PC-9 (cell line): ENCODE results near the gene DENND4A.

Experiments used
- EZH2 ChIP-seq: fragments of 200-600 bp; sonication (generic); IDR thresholded peaks from 2 replicates; pipeline ENCODE4 v1.8.0; 2017; ENCODE audit warnings: antibody characterized with exemption, low read depth
- TF ChIP-seq, protein P1 (sequence below): fragments of 200-600 bp; sonication (generic); conservative IDR thresholded peaks from 2 replicates; pipeline ENCODE4 v1.6.1; 2017; ENCODE audit warnings: mixed run types, antibody characterized with exemption, mild to moderate bottlenecking, moderate library complexity

GRCh38 chr15:65751431-65751830 is 40.7 kb downstream of the DENND4A start:
- TF ChIP-seq, protein P1, sequence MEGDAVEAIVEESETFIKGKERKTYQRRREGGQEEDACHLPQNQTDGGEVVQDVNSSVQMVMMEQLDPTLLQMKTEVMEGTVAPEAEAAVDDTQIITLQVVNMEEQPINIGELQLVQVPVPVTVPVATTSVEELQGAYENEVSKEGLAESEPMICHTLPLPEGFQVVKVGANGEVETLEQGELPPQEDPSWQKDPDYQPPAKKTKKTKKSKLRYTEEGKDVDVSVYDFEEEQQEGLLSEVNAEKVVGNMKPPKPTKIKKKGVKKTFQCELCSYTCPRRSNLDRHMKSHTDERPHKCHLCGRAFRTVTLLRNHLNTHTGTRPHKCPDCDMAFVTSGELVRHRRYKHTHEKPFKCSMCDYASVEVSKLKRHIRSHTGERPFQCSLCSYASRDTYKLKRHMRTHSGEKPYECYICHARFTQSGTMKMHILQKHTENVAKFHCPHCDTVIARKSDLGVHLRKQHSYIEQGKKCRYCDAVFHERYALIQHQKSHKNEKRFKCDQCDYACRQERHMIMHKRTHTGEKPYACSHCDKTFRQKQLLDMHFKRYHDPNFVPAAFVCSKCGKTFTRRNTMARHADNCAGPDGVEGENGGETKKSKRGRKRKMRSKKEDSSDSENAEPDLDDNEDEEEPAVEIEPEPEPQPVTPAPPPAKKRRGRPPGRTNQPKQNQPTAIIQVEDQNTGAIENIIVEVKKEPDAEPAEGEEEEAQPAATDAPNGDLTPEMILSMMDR = no peak
- no peak for TF ChIP-seq EZH2
